Stimulated activated CD8-positive, alpha-beta memory T cell treated with anti-CD3 and anti-CD28 coated beads, Interleukin-12 subunit alpha, Interleukin-12 subunit beta, amount 100 ng/mL, for 1 hour (primary cell): ENCODE measurements around the gene ZP3.
"Not testable (repeated sequence)": the region's sequence is repeated elsewhere in the genome, so short reads cannot be mapped to it uniquely, and the experiment has no call there.

Experiments used
- DNase-seq: peaks from one replicate; pipeline ENCODE4 v3.0.0-alpha.2; 2020; ENCODE audit warnings: low read depth

ZP3 gene

DNA sequence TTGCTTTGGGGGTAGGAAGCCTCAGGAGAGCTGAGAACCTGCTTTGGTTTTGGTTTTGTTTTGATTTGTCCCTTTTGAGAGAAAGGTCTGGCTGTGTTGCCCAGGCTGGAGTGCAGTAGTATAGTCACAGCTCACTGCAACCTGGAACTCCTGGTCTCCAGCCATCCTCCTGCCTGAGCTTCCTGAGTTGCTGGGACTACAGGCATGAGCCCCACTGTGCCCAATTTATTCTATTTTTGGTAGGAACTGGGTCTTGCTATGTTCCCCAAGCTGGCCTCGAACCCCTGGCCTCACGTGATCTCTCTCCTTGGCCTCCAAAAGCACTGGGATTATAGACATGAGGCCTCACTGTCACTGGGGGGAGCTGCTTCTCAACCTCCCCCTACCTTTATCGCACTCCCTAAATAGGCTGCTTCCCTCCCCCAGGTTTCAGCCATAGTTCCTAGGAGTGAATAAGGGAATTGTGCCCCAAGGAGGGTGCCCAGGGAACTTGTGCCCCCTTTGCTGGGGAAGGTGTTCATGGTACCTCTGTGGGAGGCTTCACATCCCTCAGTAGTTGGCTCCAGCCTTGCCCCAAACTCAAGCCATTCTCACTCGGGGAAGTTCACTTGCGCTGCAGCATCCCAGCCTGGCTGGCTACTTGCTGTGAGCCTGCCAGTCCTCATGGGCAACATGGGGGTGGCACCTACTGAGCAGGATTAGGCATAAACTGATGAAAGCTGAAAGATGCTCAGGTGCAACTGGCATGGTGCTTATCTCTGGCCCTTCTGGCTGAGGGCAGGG, 18.1 kb downstream of the ZP3 start:
- not testable (repeated sequence) for DNase-seq

DNA sequence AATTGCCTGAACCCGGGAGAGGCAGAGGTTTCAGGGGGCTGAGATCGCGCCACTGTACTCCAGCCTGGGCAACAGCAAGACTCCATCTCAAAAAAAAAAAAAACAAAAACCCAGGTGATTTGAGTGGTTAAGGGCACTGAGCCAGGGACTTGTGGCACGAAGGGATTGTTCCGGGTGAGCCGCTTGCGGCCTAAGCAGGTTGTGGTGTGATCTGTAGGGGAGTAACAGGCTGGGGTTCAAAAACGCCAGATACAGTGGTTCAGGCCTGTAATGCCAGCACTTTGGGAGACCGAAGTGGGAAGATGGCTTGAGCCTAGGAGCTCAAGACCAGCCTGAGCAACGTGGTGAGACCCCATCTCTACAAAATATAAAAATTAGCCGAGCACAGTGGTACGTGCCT, 19.1 kb downstream of the ZP3 start:
- not testable (repeated sequence) for DNase-seq

DNA sequence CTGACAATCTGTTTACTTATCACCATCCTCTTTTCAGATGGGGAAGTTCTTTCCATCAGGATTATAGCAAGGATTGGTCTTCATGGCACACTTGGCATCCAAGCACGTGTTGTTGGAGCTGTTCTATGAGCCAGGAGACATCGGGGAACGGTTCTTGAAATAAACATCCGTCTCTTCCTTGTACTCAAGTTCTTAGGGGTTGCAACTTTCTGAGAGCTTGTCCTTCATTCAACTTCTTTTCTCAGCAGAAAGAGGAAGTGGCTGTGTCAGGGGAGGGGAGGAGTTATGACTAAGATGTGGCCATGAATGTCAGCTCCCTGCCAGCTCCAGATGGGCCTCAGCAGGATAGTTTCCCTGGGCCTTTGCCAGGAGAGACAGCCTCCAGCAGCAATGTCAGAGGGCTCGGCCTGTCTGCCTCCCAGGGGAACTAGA, 20.8 kb downstream of the ZP3 start:
- DNase-seq, result not testable (repeated sequence)

DNA sequence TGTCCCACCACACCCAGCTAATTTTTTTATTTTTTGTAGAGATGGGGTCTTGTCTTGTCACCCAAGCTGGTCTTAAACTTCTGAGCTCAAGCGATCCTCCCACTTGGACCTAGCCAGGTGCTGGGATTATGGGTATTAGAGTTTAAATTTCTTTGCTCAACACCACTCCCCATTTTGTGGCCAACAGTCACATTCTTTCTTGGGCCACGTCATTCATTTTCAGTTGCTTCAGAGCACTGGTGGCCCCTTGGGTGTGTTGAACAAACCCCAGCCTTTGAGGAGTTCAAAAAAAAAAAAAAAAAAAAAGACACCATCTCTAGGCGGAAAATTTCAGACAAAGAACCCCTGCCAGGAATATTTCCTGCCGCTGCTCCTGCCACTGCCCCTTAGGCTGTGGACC, 32.3 kb downstream of the ZP3 start:
- not testable (repeated sequence) for DNase-seq

DNA sequence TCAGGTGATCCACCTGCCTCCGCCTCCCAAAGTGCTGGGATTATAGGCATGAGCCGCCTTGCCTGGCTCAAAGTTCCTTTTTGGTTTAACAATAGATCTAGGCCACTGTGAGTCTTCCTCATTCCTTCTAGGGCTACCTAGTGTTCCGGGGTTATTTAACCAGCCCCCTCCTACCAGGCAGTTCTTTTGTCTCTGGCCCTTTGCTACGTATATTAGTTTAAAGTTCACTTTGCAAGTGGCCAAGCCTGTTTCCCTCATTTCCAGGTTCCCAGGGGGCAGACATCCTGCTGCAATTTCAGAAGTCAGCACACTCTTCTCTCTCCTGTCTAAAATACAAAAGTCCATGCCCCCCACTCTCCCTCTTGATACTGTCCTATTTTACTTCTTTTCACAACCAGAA, 33.8 kb downstream of the ZP3 start:
- DNase-seq, result not testable (repeated sequence)

DNA sequence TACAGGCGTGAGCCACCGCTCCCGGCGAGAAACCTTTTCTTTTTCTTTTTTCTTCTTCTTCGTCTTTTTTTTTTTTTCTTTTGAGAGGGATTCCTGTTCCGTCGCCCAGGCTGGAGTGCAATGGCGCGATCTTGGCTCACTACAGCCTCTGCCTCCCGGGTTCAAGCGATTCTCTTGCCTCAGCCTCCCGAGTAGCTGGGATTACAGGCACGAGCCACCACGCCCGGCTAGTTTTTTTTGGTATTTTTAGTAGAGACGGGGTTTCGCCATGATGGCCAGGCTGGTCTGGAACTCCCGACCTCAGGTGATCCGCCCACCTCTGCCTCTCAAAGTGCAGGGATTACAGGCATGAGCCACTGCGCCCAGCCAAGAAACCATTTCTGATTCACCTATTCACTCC, 36.0 kb downstream of the ZP3 start:
- DNase-seq, result not testable (repeated sequence)

DNA sequence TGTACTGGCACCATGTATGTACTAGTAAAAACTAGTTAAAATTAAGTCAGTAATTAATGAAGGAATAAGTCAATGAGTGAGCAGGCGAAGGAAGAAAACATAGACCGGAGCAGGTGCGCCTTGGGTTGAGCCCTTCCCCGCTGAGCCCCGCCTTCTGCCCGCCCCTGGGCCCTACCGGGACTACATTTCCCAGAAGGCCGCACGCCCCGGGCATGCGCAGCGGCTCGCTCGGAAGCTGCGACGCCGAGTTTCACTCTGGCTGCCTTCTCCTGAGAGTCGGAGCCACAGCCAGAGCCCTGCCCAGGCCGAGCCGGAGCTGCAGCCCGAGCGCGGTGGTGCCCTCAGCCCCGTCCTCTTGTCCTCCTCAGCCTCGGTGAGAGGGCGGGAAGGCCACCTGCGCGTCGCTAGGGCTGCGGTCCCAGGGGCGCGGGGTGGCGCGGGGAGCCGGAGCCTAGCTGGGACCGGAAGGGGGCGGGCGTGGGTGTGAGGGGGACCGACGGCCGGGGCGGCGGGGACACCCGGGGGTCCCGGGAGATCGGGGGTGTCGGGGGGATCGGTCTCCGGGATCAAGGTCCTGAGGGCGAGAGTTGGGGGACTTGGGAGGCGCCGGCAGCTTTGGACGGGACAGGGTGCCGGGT, 36.8 kb downstream of the ZP3 start, which contains the start of gene DTX2:
DTX2 (plus strand) TSS at position 246 of the 638 bp plus-strand sequence. CDS start 18,801 bp downstream, outside the sequence.
- not testable (repeated sequence) for DNase-seq

DNA sequence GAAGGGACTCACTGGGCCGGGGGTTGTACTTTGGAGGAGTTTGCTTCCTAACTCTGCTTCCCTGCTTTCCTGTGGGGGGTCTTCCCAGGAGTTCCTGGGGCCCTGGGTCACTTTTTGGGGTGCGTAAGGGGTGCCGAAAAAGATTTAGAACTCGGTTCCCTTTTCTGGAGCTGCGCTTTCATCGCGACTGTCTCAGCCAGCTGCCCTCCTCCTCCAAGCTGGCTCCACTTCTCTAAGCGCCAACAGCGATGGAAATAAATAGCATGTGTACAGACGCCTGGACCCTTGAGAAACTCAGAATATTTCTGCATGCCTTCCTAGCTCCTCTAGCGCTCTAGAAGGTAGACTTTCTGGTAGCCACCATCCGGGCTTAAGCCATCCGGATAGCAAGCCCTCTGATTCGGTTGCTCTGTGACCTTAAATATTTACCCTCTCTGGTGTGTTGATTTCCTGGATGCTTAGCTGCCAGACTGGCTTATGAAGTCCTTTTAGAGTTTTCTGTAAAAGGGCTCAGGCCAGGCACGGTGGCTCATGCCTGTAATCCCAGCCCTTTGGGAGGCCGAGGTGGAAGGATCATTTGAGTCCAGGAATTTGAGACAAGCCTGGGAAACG, 37.6 kb downstream of the ZP3 start:
- not testable (repeated sequence) for DNase-seq

DNA sequence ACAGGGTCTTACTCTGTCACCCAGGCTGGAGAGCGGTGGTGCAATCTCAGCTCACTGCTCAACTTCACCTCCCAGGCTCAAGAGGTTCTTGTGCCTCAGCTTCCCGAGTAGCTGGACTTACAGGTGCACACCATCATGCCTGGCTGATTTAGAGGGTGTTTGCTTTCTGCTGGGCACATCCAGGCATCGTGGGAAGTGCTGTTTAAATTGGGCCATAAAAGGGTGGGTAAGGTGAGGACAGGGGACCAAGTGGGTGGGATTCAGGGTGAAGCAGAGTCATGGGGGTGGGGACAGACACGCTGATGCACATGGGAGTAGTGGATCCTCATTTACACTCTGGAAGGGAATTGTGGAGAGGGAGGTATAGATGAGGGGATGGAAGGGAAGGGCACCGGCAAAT, 40.2 kb downstream of the ZP3 start:
- not testable (repeated sequence) for DNase-seq

DNA sequence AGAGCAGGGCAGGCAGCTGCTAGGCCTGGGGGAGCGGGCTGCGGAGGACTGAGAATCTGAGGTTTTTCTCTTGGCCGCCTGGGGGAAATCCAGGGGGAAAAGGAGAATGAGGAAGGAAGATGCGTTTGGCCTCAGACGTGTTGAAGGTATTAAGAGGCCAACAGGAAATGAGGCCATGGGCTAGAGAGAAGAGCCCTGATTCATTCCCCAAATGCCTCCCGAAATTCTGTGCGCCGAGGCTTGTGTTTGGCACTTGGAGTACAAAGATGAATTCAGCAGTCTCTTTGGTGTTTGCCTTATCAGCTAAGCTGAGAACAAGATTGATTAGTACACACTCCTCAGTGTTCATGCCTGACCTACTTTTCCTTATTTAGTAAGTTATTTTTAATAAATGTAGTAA, 41.2 kb downstream of the ZP3 start:
- DNase-seq, result not testable (repeated sequence)

DNA sequence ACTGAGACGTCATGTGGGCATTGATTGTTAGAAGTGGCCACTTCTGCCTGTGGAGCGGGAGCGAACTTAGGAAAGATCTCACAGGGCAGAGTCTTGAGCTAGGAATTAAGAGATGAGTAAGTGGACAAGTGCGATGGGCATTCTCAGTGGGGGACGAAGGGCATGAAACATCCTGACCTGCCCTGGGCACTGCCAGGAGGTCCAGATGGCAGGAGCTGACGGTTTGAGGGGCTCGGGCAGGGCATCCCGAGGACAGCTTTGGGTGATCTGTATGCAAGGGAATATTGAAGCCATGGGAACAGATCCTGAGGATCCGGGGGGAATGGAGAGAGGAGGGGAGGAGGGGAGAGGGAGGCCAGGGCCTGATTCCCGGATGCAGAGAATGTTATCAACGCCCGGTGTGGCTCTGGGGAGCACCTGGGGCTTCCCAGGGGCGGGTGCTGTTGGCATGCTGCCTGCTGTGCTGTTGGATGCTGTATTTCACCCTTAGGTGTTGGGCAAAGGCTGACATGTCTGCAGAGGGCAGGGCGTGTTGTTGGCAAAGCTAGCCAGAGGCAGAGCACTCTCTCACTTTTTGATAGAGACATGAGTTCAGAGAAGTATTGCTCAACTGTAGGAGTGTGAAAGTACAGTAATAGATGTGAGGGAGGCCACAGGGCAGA, 43.1 kb downstream of the ZP3 start:
- not testable (repeated sequence) for DNase-seq

DNA sequence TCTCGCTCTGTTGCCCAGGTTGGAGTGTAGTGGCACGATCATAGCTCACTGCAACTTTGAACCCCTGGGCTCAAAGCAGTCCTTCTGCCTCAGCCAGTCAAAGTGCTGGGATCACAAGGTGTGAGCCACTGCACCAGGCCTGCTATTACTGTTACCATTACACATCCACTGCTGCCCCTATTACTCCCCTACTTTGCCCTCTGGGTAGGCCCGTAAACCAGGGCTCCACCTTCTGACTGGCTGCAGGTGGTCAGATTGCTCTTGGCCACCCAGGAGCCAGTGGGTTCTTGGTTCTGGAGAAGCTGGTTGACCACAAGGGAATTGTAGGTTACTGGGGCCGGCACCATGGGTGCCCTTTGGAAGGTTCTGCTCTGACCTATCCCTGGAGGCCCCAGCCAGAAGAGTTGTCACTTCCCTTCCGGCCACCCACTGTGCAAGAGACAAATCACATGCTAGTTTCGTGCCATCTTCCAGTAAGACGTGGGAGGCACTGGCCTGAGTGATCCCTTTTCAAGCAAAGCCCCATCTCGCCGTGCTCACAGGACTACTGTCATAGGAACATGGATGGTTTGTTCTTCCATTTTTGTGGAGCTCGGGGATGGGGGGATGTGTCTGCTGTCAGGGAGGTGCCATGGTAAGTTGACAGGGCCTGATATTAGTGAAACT, 46.9 kb downstream of the ZP3 start:
- DNase-seq, result not testable (repeated sequence)

DNA sequence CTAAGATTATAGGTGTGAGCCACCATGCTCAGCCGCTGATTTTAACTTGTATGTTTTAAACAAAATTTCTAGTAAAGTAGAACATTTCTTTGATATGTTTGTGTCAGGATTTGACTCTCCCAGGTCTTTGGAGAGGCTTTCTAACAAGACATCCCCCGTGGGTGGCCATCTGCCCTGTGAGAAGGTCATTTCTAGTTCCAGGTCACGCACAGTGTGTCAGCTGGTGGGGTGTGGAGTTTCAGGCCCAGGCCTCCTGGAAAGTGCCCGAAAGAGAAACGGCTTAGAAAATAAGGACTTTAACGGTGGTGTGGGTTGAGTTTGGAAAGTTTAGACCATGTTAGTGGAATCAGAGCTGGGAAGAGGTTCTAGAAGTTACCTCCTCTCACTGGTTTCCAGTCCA, 48.3 kb downstream of the ZP3 start:
- not testable (repeated sequence) for DNase-seq

DNA sequence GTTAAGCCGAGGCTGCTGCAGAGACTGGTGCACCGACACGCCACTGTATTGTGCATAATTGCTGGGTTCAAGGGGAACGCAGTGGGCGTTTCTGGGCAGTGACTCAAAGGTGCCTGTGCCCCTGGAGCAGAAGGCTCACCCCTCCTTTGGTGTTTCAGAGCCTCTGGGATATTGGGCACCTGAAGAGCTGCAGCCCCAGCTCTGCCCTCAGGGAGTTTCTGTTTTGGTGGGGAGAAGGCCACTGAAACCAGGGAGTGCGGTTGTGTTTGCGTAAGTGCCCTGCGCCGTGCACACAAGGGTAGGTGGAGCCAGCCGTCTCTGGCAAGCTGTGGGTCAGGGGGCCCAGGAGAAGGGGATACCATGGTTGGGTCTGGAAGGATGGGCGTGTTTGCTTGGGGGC, 51.5 kb downstream of the ZP3 start:
- DNase-seq, result not testable (repeated sequence)

DNA sequence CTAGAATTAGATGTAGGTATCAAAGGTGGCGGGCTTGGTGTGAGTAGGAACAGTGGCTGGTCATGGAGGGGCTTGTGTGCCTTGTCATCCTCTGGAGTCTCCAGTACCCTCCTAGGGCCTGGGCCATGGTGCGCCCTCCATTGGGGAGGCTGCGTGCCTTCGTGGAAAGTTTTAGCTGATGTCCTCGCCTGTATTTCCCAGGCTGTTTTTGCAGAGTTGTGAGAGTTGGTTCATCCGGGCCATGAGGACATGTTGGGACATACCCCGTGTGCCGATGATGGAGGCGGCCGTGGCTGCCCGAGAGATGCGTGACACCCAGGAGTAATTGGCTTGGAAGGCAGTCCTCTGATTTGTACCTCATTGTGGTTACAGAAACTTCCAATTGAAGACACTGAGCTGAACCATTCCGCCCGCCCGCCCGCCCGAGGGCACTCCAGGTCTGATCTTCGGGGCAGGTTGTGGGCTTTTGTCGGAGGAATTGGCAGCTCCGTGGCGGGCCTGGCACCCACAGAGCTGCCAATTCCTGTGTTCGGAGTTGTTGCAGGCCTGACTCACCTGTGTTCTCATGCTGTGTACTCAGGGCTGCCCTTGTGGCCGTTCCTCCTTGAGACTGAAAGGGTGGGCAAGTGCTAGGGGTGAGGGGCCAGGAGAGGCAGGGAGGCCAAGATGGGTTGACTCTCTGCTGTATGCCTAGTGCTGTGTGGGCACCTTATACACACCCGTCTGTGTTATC, 52.2 kb downstream of the ZP3 start:
- not testable (repeated sequence) for DNase-seq

DNA sequence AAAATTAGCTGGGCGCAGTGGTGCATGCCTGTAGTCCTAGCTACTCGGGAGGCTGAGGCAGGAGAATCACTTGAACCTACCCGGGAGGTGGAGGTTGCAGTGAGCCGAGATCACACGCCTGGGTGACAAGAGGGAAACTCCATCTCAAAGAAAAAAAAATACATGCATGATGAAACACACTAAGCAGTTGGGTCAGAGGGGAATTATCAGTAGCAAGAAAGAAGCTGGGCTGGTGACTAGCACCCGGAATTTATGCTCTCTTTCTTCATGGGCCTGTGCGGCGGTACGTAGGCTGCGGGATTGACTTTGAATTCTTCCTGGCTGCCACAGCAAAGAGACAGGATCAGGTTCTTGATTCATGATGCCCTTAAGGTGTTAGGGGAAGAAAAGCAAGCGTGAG, 54.9 kb downstream of the ZP3 start:
- not testable (repeated sequence) for DNase-seq

DNA sequence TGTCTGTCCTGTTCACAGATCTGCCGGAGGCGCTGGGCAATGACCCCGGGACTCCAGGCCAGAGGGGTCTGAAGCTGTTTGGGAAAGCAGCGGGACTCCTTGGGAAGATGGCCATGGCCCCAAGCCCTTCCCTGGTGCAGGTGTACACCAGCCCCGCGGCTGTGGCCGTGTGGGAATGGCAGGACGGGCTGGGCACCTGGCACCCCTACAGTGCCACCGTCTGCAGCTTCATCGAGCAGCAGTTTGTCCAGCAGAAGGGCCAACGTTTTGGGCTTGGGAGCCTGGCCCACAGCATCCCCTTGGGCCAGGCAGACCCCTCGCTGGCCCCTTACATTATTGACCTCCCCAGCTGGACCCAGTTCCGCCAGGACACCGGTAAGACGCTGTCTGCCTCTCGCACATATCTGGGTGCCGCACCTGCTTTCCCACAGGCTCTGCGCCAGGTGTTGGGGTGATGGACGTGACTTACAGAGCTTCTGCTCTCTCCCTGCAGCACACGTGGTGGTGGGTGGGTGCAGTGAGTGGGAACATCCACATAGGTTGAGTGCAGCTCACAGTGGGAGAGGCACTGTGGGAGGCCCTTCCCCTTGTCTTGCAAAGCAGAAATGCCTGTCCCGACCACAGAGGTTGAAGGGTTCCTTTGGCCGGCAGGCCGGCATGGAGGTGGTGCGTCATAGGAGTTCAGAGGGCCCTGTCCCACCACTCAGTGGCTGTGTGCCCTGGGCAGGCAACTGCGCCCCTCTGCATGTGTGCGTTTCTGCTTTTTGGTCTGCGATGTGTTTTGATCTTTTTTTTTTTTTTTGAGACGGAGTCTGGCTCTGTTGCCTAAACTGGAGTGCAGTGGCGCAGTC, 55.9 kb downstream of the ZP3 start:
- DNase-seq, result not testable (repeated sequence)

DNA sequence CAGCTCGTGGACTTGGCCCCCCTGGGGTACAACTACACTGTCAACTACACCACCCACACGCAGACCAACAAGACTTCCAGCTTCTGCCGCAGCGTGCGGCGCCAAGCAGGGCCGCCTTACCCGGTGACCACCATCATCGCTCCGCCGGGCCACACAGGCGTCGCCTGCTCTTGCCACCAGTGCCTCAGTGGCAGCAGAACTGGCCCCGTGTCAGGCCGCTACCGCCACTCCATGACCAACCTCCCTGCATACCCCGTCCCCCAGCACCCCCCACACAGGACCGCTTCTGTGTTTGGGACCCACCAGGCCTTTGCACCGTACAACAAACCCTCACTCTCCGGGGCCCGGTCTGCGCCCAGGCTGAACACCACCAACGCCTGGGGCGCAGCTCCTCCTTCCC, 57.9 kb downstream of the ZP3 start:
- DNase-seq, result not testable (repeated sequence)

DNA sequence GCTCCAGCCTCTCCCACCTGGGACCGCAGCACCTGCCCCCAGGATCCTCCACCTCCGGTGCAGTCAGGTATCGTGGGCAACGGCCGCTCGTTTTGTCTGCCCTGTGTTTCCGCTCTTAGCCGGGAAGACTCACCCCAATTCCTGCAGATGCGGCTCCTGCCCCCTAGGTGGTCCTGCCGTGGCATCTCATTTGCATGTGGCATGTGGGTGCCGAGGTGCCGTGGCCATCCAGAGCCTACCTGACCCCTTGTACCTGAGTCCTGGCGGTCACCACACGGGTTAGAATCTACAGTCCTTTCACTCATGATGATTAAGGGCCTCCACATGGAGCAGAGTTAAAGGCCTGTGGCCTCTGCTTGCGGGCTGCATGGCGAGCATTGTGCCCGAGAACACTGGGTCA, 58.3 kb downstream of the ZP3 start:
- not testable (repeated sequence) for DNase-seq

DNA sequence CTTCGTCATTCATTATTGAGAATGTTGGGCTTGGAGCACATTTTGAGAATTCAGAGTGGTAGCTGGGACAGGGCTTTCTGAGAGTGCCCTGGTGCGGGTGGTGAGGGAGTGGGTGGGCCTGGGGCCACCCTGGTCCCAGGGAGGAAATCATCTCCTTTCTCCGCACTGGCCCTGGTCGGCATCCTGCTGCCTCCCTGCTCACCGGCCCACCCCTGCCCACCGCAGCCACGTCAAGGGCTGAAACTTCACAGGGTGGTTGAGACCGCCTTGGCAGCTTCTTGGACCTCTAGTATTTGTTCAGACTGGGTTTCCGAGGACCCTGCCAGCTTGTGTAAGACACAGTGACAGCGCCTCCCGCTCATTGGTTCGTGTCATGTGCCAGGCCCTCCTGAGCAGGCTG, 59.7 kb downstream of the ZP3 start:
- DNase-seq, result not testable (repeated sequence)
